GM12878 (cell line): ENCODE data around the gene ATP6AP2. TPM values are rescaled to one million over a fixed set of nuclear protein-coding genes. Genes with fewer than 3 reads are reported as not detected.
"Not testable (repeated sequence)": the region's sequence is repeated elsewhere in the genome, so short reads cannot be mapped to it uniquely, and the experiment has no call there.

Experiments used
- ATAC-seq: fragments of 200-7000 bp; cut with Tn5 transposase; 3 replicates; pipeline ENCODE4 v1.9.1; 2020; ENCODE audit warnings: mild to moderate bottlenecking, moderate library complexity
- BruUV-seq: library from RNA; stranded (reverse); fragments of 400-500 nt; replicated peaks from 2 replicates; lab custom pipeline; 2021; lab: Mats Ljungman, UMichigan
- CTCF ChIA-PET: fragments of 300-600 bp; sonication (Branson Sonifier 250); formaldehyde crosslinking; extraction: SDS; loops from one replicate; lab custom pipeline; 2021; ENCODE audit warnings: inconsistent platforms; lab: Yijun Ruan, JAX
- POLR2A ChIA-PET: fragments of 350-600 bp; formaldehyde crosslinking; extraction: SDS; loops from one replicate; lab custom pipeline; 2021; ENCODE audit warnings: inconsistent platforms; lab: Charles Lee
- RAD21 ChIA-PET: fragments of 300-600 bp; sonication (Branson Sonifier 250); formaldehyde crosslinking; loops from one replicate; lab custom pipeline; 2023; ENCODE audit warnings: antibody characterized with exemption; ENCODE audit not compliant: unreplicated experiment; lab: Charles Lee
- SMC1A ChIA-PET: fragments of 300-600 bp; sonication (Branson Sonifier 250); formaldehyde crosslinking; loops from one replicate; lab custom pipeline; 2023; ENCODE audit not compliant: unreplicated experiment, uncharacterized antibody; lab: Charles Lee
- DNase-seq: peaks from one replicate; pipeline ENCODE4 v3.0.0-alpha.2; 2011; ENCODE audit warnings: low read depth, low spot score
- FAIRE-seq: peaks from 3 replicates; lab custom pipeline; 2011; peaks lifted over from hg19 to GRCh38; lab: Jason Lieb, UNC
- H2AFZ ChIP-seq: 2 replicates; pipeline ENCODE4 v1.6.0; 2011; ENCODE audit warnings: low read depth, low read length, control low read depth; ENCODE audit not compliant: control insufficient read depth
- H3K27ac ChIP-seq: 2 replicates; pipeline ENCODE4 v1.5.1; 2011; ENCODE audit warnings: control low read depth; ENCODE audit not compliant: control insufficient read depth, insufficient read depth
- H3K27me3 ChIP-seq, 2 experiments: replicated peaks in 1 of 2; 2 replicates each; pipeline versions ENCODE4 v1.6.0 to v1.6.1; 2011; ENCODE audit warnings: low read length in 1 of 2; ENCODE audit not compliant: control insufficient read depth in 2 of 2, insufficient read depth in 2 of 2
- H3K36me3 ChIP-seq, 2 experiments: 2 replicates each; pipeline ENCODE4 v1.5.1; 2011; ENCODE audit warnings: low read length in 1 of 2; ENCODE audit not compliant: control insufficient read depth in 2 of 2, insufficient read depth in 2 of 2
- H3K4me1 ChIP-seq: 2 replicates; pipeline ENCODE4 v1.6.1; 2011; ENCODE audit warnings: mild to moderate bottlenecking, low read length, moderate library complexity, mixed read lengths; ENCODE audit not compliant: control insufficient read depth, insufficient read depth
- H3K4me2 ChIP-seq: 2 replicates; pipeline ENCODE4 v1.6.0; 2011; ENCODE audit warnings: control low read depth; ENCODE audit not compliant: control insufficient read depth, insufficient read depth
- H3K4me3 ChIP-seq: fragments of 200-600 bp; sonication (generic); 2 replicates; pipeline ENCODE4 v1.5.1; 2016
- H3K79me2 ChIP-seq: 2 replicates; pipeline ENCODE4 v1.6.0; 2011; ENCODE audit warnings: low read length; ENCODE audit not compliant: control insufficient read depth, insufficient read depth
- H3K9ac ChIP-seq: 2 replicates; pipeline ENCODE4 v1.8.0; 2011; ENCODE audit warnings: low read length, control low read depth, mixed read lengths; ENCODE audit not compliant: control insufficient read depth, insufficient read depth
- H3K9me3 ChIP-seq: replicated peaks from 3 replicates; pipeline ENCODE4 v1.5.1; 2011; ENCODE audit warnings: mild to moderate bottlenecking, low read length; ENCODE audit not compliant: control insufficient read depth, insufficient read depth
- H4K20me1 ChIP-seq: 2 replicates; pipeline ENCODE4 v1.6.0; 2011; ENCODE audit not compliant: control insufficient read depth, insufficient read depth
- JUNB ChIP-seq: IDR thresholded peaks from 2 replicates; pipeline ENCODE4 v1.6.1; 2016; ENCODE audit warnings: antibody characterized with exemption, mild to moderate bottlenecking
- RB1 ChIP-seq: fragments of 450-650 bp; formaldehyde crosslinking; IDR thresholded peaks from 2 replicates; pipeline ENCODE4 v1.6.1; 2017; ENCODE audit warnings: mild to moderate bottlenecking, borderline replicate concordance
- RUNX3 ChIP-seq: IDR thresholded peaks from 2 replicates; pipeline ENCODE4 v1.6.1; 2012; ENCODE audit warnings: low read length, inconsistent platforms
- TCF7 ChIP-seq: IDR thresholded peaks from 2 replicates; pipeline ENCODE4 v1.6.1; 2014; ENCODE audit warnings: antibody characterized with exemption, borderline replicate concordance
- WGBS: methylation state at CpG from one replicate; pipeline ENCODE4 v1.1.6; 2016; ENCODE audit warnings: low lambda C conversion rate; ENCODE audit not compliant: insufficient replicate concordance, insufficient coverage; ENCODE audit errors: missing lambda C conversion rate; 5-methylcytosine and 5-hydroxymethylcytosine counted together
- in situ Hi-C: fragments of 300-500 bp; cut with MboI; formaldehyde crosslinking; loops from 9 replicates; pipeline ENCODE4 v1.14.3; 2018; ENCODE audit warnings: mixed read lengths
- intact Hi-C: fragments of 100-400 bp; cut with micrococcal nuclease; formaldehyde crosslinking; loops from one replicate; pipeline ENCODE4 v1.14.2; 2022; ENCODE audit not compliant: unreplicated experiment
- polyA plus RNA-seq, 11 experiments: library from polyadenylated mRNA; depleted of rRNA in 4 of 11; unstranded in 6 of 11; stranded (reverse) in 5 of 11; fragments of >200 nt; fragmentation: Nextera tagmentation in 4 of 11; fragmentation: Illumina TruSeq in 1 of 11; extraction: Ambion mirVana in 4 of 11; extraction: Trizol in 1 of 11; gene quantifications; 1 replicate in 1 of 11; 2 replicates in 10 of 11; pipeline versions ENCODE4 v1.2.1 to v1.2.3, GENCODE V29; 2011 to 2016; ENCODE audit warnings: inconsistent platforms in 2 of 11, missing spikeins in 2 of 11, low read depth in 1 of 11
- total RNA-seq, 4 experiments: library from RNA; depleted of rRNA in 3 of 4; stranded (reverse); fragments of >200 nt in 3 of 4; fragmentation: Illumina TruSeq in 1 of 4; extraction: Trizol in 1 of 4; gene quantifications; 2 replicates each; pipeline versions ENCODE4 v1.2.1 to v1.2.3, GENCODE V29; 2013 to 2021

ATP6AP2 gene
- total and polyA plus RNA-seq, 10 of the 15 experiments (the other 5 are each of a cell fraction or from before 2014, with no cell fraction given) = 36.3 to 141 (median 56.0) TPM

DNA sequence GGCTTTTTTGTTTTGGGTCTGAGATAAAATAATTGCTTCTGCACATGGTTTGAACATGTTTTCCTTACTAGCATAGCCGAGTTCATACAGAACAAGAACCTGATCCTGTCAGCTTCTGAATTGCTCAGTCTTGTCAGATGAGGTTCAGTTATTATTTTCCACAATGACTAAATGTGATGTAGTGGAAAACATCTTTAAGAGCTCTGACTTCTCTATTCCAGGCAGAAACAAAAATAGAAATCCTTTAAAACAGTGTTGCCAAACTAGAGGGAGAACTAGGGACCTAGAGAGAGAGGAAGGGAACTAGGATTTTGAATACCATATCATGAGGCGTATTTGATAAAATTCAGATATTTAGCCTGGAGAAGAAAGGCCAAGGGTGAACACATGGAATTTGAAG is 2.0 kb downstream of the ATP6AP2 start (continued):
- no peak for TF ChIP-seq RB1
- TF ChIP-seq, all 136 proteins: peak for 0

DNA sequence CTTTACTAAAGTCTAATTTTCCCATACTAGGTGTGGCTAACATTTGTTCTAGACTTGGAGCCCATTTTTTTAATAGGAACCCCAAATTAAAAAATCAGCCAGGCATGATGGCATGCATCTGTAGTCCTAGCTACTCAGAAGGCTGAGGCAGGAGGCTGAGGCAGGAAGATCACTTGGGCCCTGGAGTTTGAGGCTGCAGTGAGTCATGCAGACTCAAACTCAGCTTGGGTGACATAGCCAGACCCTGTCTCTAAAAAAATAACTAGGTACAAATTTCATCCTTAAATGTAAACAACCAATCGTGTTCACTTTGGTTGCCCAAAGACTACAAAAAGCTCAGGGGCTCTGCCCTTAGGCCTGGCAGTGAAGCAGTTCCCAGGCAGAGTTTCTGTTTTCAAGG is 6.9 kb downstream of the ATP6AP2 start:
- H3K4me1 ChIP-seq, in situ Hi-C loops, H3K4me2 ChIP-seq, H3K27ac ChIP-seq, ATAC-seq, H3K9me3 ChIP-seq, RAD21 ChIA-PET, H3K27me3 ChIP-seq, BruUV-seq, H3K4me3 ChIP-seq, POLR2A ChIA-PET, DNase-seq, H3K36me3 ChIP-seq, H3K9ac ChIP-seq, H2AFZ ChIP-seq, FAIRE-seq, intact Hi-C loops, H4K20me1 ChIP-seq: not testable (repeated sequence)
- SMC1A ChIA-PET = interaction anchor here (1.3 to 1.4 kb wide), 2 partner anchors 24 to 206 kb away, joined by 3 to 4 read pairs; no protein-coding TSS in a partner anchor
- CTCF ChIA-PET = interaction anchor here (2.7 kb wide), 1 partner anchor 43 kb away, joined by 12 read pairs; no protein-coding TSS in a partner anchor
- H3K79me2 ChIP-seq = peaks cover 20% of the 10 kb centered on the region
- WGBS = 27% methylated on average over 1 of the region's 1 CpG

DNA sequence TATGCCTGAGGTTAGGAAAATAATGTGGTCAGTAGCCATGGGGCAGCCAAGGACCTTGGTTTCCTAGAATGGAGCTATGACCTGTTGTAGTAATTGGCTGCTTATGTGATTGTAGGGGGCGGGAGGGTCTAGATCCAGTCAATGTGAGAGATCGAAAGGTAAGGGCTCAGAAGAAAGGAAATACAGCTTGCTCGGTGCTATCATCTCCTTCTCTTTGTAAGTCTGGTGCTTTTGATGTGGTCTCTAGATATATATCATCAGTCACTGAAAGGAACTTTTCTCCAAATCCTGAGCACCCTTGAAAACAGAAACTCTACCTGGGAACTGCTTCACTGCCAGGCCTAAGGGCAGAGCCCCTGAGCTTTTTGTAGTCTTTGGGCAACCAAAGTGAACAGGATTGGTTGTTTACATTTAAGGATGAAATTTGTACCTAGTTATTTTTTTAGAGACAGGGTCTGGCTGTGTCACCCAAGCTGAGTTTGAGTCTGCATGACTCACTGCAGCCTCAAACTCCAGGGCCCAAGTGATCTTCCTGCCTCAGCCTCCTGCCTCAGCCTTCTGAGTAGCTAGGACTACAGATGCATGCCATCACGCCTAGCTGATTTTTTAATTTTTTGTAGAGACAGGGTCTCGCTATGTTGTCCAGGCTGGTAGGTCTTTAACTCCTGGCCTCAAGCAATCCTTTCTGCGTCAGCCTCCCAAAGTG is 9.0 kb downstream of the ATP6AP2 start:
- POLR2A ChIA-PET, H2AFZ ChIP-seq, H3K27ac ChIP-seq, H3K4me1 ChIP-seq, H3K4me2 ChIP-seq, H3K79me2 ChIP-seq, intact Hi-C loops, ATAC-seq, H4K20me1 ChIP-seq, in situ Hi-C loops, BruUV-seq, H3K9me3 ChIP-seq, H3K27me3 ChIP-seq, H3K36me3 ChIP-seq, DNase-seq, H3K4me3 ChIP-seq, RAD21 ChIA-PET, H3K9ac ChIP-seq: not testable (repeated sequence)
- ChIA-PET SMC1A (interaction anchor here (0.7 to 1.1 kb wide), 2 partner anchors 61 to 454 kb away, joined by 3 read pairs; no protein-coding TSS in a partner anchor), CTCF (interaction anchor here (1.1 to 2.7 kb wide), 2 partner anchors 42 to 45 kb away, joined by 3 to 12 read pairs; no protein-coding TSS in a partner anchor)
- WGBS = 36% methylated on average over 6 of the region's 6 CpGs
- FAIRE-seq = peak; percentile 56
- TF ChIP-seq TCF7 (peak; percentile 89), RUNX3 (peak; percentile 70), JUNB (peak; percentile 46; the same call in 1 of the 2 replicates)
